GM18907 (cell line): ENCODE results near the gene TBX10.
"Not testable (repeated sequence)": the region's sequence is repeated elsewhere in the genome, so short reads cannot be mapped to it uniquely, and the experiment has no call there.

Experiments used
- ATAC-seq: cut with Tn5 transposase; IDR thresholded peaks from one replicate; pipeline ENCODE4 v1.9.1; 2021; ENCODE audit warnings: mild to moderate bottlenecking, moderate library complexity; ENCODE audit not compliant: unreplicated experiment

Gene TBX10

GRCh38 chr11:67639438-67639859 is at the start of gene TBX10:
TBX10 (minus strand) TSS chr11:67639763; CDS start chr11:67639472, 291 bp downstream.
- ATAC-seq = no peak

DNA sequence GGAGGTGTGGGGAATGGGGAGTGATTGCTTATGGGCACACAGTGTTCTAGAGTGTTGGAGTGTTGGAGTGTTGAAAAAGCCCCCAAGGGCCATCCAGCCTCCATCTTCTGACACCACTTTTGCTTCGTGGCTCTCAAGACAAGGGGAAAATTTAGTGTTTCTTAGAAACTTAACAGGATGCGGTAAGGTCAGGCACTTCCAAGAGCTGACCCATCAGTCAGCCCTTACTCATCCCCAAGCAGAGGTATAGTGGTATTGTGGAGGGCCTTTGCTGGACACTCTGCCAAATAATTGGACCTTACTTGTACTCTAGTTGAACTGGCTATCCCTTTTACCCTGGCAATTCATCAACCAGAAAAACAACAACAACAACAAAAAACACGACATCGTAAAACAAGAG is 49.6 kb upstream of the TBX10 start:
- ATAC-seq = no peak

DNA sequence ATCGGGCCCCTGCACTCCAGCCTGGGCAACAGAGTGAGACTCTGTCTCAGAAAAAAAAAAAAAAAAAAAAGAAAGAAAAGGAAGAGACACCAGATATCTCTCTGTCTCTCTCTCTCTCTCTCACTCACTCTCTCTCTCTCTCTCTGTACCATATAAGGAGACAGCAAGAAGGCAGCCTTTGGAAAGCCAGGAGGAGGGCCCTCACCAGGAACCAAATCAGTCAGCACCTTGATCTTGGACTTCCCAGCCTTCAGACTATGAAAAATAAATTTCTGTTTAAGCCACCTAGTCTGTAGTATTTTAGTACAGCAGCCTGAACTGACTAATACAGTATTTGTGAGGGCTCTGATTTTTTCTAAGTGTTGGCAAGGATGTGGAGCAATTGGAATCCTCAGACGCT is 48.4 kb upstream of the TBX10 start:
- no peak for ATAC-seq

GRCh38 chr11:67685641-67686332 is 46.2 kb upstream of the TBX10 start:
- not testable (repeated sequence) for ATAC-seq

DNA sequence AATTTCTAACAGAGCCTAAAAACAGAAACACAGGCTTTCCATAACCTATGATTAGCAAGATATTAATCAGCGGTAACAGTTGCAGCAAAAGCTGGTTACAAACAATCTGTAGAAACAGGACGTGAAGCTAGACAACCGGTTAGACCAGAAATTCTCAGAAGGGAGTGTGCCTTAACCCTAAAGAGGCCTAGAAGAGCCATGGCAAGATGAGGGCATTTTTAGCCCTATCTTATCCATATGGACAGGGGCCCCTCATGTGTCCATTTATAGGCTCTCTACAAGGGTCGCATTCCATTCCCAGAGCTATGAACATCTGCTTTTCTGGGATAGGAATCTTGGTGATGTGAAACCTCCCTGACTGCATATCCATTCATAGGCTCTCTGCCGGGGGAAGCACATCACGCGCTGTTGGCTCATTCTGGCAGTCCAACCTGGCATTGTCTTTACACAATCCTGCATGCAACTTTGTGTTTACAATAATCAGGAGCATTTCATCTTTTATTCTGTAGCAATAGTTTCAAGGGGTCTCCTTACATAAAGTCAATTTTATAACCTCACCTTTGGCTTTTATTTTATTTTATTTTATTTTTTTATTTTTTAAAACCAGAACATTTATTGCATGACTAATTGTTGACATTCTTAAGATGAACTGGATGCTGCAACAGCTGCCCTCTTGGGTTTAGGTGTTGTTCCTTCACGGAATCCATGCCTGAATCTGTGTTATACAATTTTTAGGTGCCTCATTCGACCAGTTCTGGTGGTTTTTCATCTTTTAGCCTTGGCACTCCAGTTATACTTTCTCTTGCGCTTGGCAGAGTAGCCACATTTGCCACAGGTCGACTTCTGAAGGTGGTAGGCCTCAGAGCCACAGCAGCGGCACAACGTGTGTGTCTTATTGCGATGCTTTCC is 42.8 kb upstream of the TBX10 start:
- not testable (repeated sequence) for ATAC-seq

DNA sequence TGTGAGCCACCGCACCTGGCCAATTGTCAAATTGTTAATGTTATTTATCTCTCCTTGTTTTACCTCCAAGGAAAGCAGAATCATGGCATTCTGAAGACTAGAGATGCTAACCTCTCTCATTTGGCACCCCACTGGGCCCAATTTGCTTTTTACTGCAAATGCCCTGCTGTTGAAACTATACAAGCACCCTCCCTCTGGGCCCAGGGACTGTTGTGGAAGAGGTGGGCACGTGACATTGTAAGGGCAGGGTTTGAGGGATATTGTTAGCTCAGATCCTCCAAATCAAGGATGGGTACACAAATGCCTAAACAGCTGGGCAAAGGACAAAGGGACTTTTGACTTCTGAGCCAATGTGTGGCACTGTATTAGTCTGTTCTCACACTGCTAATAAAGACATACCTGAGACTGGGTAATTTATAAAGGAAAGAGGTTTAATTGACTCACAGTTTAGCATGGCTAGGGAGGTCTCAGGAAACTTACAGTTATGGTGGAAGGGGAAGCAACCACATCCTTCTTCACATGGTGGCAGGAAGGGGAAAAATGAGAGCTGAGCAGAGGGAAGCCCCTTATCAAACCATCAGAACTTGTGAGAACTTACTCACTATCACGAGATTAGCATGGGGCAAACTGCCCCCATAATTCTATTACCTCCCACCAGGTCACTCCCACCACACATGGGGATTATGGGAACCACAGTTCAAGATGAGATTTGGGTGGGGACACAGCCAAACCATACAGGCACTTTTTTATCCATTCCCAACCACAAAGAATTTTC is 41.3 kb upstream of the TBX10 start:
- no peak for ATAC-seq

DNA sequence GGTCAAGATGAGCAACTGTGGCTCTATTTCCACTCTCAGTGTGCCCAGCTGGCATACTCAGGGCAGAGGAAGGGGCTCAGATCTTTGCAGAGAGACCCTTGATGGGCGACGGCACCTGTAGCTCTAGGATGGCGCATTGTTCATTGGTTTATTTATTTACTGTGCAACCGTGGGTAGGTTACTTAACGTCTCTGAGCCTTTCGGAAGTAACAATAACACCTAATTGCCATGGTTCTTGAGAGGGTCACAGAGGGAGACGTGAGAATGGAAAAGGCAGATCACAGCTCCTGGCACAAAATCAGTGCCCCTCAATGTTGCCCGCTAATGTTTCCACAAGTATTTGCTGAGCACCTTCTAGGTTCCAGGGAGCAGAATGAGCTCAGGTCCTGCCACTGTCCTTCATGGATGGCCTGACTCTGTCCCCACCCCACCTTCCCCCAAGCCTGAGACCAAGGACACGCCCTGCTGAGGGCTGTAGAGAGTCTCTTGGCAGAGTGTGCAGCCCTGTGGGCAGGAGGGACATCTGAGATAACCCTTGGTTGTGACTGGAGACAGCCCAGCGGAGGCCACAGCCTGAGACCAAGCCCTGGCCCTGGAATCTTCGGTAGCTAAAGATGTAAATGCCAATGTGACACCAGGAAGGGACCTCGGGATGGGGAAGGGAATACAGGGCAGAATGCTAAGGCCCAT is 35.6 kb upstream of the TBX10 start:
- ATAC-seq = no peak

GRCh38 chr11:67674442-67674871 is 34.9 kb upstream of the TBX10 start, which contains the start of gene ALDH3B2:
ALDH3B2 (minus strand) TSS chr11:67674623; CDS start chr11:67666935, 7,688 bp downstream.
- ATAC-seq = no peak

- ATAC-seq = no peak
Observed at GRCh38 chr11:67673902-67674301, 34.3 kb upstream of the TBX10 start.

- ATAC-seq = no peak
Observed at GRCh38 chr11:67673358-67673757, 33.8 kb upstream of the TBX10 start.

DNA sequence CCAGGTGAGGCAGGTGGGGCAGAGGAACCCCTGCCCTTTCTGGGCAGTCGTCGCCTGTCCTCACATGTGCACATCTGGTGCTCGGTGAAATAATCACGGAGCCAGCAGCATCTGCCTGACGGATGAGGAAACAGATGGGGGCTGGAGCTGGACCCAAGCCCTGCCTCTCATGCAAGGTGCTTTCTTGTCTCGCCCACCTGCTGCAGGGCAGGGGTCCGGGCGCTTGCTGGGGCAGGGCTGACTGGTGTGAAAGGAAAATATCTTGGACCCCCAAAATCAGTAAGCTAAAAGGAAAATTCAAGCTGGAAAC is 31.6 kb upstream of the TBX10 start:
- no peak for ATAC-seq

DNA sequence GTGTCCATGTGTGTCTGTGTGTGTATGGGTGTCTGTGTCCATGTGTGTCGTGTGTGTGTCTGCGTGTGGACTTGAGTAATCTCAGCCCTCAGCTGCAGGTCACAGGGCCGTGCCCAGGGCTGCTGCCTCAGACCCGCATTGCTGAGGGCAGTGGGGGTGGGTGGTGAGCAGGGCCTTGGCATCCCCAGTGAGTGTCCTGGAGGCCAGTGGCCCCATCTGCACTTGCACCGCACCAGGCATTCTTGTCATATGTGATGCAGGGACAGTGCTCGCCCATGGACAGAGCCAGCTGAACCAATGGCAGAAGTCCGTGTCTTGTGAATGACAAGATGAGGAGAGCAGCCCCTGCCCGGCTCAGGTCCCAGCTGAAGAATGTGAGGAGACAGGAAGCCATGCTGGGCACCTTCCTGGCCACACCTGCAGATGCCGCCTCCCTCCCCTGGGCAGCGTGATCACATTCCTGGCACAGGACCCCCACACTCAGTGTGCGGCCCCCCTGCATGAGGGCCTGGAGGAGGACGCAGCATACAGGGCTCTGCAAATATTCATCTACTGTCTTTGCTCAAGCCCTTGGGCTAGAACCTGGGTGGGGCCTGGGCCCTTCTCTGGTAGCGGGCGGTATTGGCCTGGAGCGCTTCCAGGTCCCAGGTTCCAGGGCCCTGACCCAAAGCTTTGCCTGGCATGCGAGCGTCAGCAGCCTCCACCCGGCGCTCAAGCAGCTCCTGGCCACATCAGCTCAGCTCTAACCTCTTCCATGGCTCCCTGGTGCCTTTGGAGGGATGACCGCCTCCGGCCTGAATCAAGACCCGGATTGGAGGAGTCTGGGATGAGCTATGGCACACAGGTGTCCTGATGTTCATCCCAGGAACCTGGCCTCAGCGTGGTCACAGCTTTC is 31.0 kb upstream of the TBX10 start:
- no peak for ATAC-seq

GRCh38 chr11:67668192-67668551 is 28.6 kb upstream of the TBX10 start:
- no peak for ATAC-seq

- ATAC-seq = no peak
Observed at GRCh38 chr11:67667490-67668191, 28.1 kb upstream of the TBX10 start.

- ATAC-seq = no peak
Observed at GRCh38 chr11:67666676-67667489, 27.3 kb upstream of the TBX10 start.

DNA sequence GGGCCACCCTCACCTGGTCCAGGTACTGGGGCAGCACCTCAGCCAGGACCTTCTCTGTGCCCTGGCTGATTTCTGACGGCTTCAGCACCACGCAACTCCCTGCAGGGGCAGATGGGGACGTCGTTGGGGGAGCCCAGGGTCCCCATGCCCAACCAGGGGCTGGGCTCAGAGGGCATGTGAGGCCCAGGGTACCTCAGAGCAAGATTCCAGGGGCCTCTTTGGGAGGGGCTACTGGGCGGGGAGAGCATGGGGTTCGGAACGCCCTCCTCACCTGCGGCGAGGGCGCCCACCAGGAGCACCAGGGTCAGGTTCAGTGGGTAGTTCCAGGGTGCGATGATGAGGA is 26.7 kb upstream of the TBX10 start:
- ATAC-seq = no peak

DNA sequence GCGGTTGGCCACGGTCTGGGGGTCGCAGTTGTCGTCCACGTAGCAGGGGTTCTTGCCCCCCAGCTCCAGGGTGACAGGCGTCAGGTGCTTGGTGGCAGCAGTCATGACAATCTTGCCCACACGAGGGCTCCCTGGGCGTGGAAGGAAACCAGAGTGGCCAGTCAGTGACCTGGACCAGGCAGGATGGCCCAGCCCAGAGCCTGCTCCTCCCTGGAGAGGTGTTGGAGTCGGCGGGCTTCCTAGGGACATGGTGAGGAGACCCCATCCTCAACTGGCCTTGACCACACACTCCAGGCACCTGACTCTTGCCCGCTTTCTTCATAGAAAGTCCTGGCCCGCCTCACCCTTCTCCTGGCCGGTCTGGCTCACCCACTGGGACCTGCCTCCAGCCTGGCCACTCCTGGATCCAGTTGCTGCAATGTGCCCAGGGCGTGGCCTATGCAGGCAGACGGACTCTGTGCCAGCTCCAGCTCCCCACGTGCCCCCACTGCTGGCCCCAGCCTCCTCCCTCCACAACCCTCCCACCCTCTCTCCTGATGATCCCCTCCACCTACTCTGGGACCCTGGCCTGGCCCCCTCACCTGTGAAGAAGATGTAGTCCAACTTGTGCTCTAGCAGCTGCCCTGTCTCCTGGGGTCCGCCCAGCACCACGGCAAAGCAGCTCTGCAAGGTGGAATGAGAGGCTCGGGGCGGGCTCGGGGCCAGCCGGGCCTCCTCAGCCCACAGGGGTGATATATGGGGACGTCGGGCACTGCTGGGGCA is 26.2 kb upstream of the TBX10 start:
- ATAC-seq = no peak
